Bladder microvascular endothelial cell (primary cell): ENCODE measurements around the gene SPCS1. TPM values are rescaled to one million over a fixed set of nuclear protein-coding genes. Genes with fewer than 3 reads are reported as not detected.

ENCODE experiments used
- total RNA-seq: library from RNA; depleted of rRNA; stranded (reverse); fragments of >200 nt; gene quantifications from 2 replicates; pipeline ENCODE4 v1.2.3, GENCODE V29; 2014

Gene SPCS1
- total RNA-seq = 25.7 and 32.0 TPM in 2 replicates

GRCh38 chr3:52705688-52706686, at the start of gene SPCS1, which contains the start of gene GLT8D1:
SPCS1 (plus strand) TSS chr3:52706106; CDS start chr3:52706247, 141 bp downstream.
GLT8D1 (minus strand) TSS chr3:52705791; CDS start chr3:52700460, 5,331 bp downstream.

DNA sequence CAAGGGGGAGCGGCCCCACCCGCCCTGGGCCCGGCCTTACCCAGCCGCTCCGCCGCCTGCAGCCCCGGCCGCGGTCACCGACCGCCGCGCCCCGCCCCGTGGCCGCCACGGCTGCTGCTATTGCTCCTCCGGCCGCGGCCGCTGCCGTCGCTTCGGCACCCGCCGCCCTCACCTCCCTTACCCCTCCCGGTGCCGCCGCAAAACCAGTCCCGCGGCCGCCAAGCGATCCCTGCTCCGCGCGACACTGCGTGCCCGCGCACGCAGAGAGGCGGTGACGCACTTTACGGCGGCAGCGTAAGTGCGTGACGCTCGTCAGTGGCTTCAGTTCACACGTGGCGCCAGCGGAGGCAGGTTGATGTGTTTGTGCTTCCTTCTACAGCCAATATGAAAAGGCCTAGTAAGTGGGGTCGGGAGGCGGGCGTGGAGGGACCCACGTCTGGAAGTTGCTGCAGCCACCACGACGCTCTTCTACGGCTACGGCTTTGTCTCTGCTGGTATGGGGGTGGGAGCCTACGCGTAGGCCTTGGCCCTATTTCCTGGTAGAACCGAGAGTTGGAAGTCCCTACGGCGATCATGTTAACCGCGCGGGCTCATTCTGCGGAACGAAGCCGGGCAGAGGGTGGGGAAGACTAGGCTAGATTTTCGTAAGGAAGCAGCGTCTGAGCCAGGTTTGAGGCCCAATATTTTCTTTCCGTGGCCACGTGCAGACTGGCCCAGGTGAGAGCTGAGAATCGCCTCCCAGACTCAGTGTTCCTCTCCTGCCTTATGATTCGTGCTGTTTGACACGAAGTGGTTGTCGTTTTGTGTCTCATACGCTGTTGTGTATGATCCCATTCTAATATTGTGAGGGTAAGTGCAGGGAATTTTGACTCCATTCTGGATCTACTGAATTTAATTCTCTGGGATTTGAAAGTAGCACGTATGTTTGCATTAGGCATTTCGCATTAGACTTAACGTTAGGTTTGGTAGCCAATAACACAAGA, 19.9 kb upstream of the SPCS1 start, which contains the start of the genes GNL3 and PBRM1:
Gene GNL3 (plus strand): TSS at position 324 of the 983 bp plus-strand sequence. CDS start 61 bp downstream, at position 385.
Gene PBRM1 (minus strand): TSS at position 205 of the 983 bp plus-strand sequence.

Other genes starting within 250 kb of the SPCS1 start
- 173 and 482 TPM in 2 replicates for gene STAB1, start 210.8 kb upstream of the SPCS1 start, total RNA-seq
- gene NT5DC2, start 172.2 kb upstream of the SPCS1 start, total RNA-seq = 23.6 and 97.7 TPM in 2 replicates
- gene UQCC5, start 169.5 kb upstream of the SPCS1 start, total RNA-seq = 4.7 and 5.7 TPM in 2 replicates
- 36.6 and 96.2 TPM in 2 replicates for gene PBRM1, start 20.2 kb upstream of the SPCS1 start, total RNA-seq
- 64.9 and 116 TPM in 2 replicates for gene GNL3, start 20.1 kb upstream of the SPCS1 start, total RNA-seq
- 41.9 and 97.1 TPM in 2 replicates for gene GLT8D1, start 315 bp upstream of the SPCS1 start, total RNA-seq
- 9.4 and 23.2 TPM in 2 replicates for gene NEK4, start 64.8 kb downstream of the SPCS1 start, total RNA-seq
- gene ITIH1, start 71.5 kb downstream of the SPCS1 start, total RNA-seq = 0.16 TPM in 1 of 2 replicates, not detected in the other
- 0.16 and 0.44 TPM in 2 replicates for gene ITIH3, start 88.7 kb downstream of the SPCS1 start, total RNA-seq
- 0.38 TPM in 1 of 2 replicates, not detected in the other for gene ITIH4, start 124.6 kb downstream of the SPCS1 start, total RNA-seq
- not detected in 2 replicates for gene MUSTN1, start 128.9 kb downstream of the SPCS1 start, total RNA-seq
- gene STIMATE, start 191.4 kb downstream of the SPCS1 start, total RNA-seq = 12.0 and 16.0 TPM in 2 replicates